RWPE2 (cell line): ENCODE results near the gene CCRL2.
A peak's percentile ranks its signal among the peaks of the same experiment; 100 is the strongest.

Experiments used
- ATAC-seq: fragments of 200-7000 bp; cut with Tn5 transposase; 3 replicates; pipeline ENCODE4 v1.9.1; 2021; ENCODE audit warnings: low read depth
- DNase-seq: peaks from one replicate; pipeline ENCODE4 v3.0.0-alpha.2; 2020; ENCODE audit warnings: low spot score
- H3K27ac ChIP-seq: fragments of 450-650 bp; 2 replicates; pipeline ENCODE4 v1.5.1; 2017; ENCODE audit warnings: mild to moderate bottlenecking; ENCODE audit not compliant: poor library complexity, severe bottlenecking
- H3K27me3 ChIP-seq: fragments of 250-450 bp; sonication (Bioruptor Pico); 2 replicates; pipeline ENCODE4 v1.5.1; 2021; ENCODE audit warnings: mild to moderate bottlenecking, moderate library complexity; ENCODE audit not compliant: insufficient read depth, poor library complexity, severe bottlenecking
- H3K36me3 ChIP-seq: fragments of 250-450 bp; sonication (Bioruptor Pico); 2 replicates; pipeline ENCODE4 v1.5.1; 2020; ENCODE audit warnings: low read depth, mild to moderate bottlenecking, moderate library complexity
- H3K4me1 ChIP-seq: fragments of 250-450 bp; sonication (Bioruptor Pico); 2 replicates; pipeline ENCODE4 v1.5.1; 2021; ENCODE audit warnings: mild to moderate bottlenecking, moderate library complexity; ENCODE audit not compliant: insufficient read depth, poor library complexity, severe bottlenecking
- H3K4me3 ChIP-seq: fragments of 250-450 bp; sonication (Bioruptor Pico); 2 replicates; pipeline ENCODE4 v1.5.1; 2021; ENCODE audit warnings: mild to moderate bottlenecking, moderate library complexity; ENCODE audit not compliant: severe bottlenecking
- H3K9me3 ChIP-seq: fragments of 250-450 bp; sonication (Bioruptor Pico); 2 replicates; pipeline ENCODE4 v1.5.1; 2021; ENCODE audit warnings: mild to moderate bottlenecking, moderate library complexity; ENCODE audit not compliant: severe bottlenecking
- TF ChIP-seq, protein P1 (sequence below): fragments of 450-650 bp; IDR thresholded peaks from one replicate; pipeline ENCODE4 v1.5.1; 2017; ENCODE audit warnings: mild to moderate bottlenecking, moderate library complexity; ENCODE audit not compliant: poor library complexity, severe bottlenecking

Gene CCRL2

DNA sequence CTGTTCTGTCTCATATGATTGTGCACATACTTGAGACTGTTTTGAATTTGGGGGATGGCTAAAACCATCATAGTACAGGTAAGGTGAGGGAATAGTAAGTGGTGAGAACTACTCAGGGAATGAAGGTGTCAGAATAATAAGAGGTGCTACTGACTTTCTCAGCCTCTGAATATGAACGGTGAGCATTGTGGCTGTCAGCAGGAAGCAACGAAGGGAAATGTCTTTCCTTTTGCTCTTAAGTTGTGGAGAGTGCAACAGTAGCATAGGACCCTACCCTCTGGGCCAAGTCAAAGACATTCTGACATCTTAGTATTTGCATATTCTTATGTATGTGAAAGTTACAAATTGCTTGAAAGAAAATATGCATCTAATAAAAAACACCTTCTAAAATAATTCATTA, 31.2 kb upstream of the CCRL2 start:
- no peak overlapping the region for H3K4me3 ChIP-seq
- ATAC-seq (no peak), DNase-seq (no peak)
- TF ChIP-seq, protein P1, sequence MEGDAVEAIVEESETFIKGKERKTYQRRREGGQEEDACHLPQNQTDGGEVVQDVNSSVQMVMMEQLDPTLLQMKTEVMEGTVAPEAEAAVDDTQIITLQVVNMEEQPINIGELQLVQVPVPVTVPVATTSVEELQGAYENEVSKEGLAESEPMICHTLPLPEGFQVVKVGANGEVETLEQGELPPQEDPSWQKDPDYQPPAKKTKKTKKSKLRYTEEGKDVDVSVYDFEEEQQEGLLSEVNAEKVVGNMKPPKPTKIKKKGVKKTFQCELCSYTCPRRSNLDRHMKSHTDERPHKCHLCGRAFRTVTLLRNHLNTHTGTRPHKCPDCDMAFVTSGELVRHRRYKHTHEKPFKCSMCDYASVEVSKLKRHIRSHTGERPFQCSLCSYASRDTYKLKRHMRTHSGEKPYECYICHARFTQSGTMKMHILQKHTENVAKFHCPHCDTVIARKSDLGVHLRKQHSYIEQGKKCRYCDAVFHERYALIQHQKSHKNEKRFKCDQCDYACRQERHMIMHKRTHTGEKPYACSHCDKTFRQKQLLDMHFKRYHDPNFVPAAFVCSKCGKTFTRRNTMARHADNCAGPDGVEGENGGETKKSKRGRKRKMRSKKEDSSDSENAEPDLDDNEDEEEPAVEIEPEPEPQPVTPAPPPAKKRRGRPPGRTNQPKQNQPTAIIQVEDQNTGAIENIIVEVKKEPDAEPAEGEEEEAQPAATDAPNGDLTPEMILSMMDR, result no peak
- H3K4me1 ChIP-seq, result no peaks in the 10 kb centered on the region
- H3K9me3 ChIP-seq, result no peaks in the 10 kb centered on the region
- no peak overlapping the region for H3K27ac ChIP-seq
- peaks cover 13% of the 10 kb centered on the region for H3K27me3 ChIP-seq
- H3K36me3 ChIP-seq, result no peaks in the 10 kb centered on the region

DNA sequence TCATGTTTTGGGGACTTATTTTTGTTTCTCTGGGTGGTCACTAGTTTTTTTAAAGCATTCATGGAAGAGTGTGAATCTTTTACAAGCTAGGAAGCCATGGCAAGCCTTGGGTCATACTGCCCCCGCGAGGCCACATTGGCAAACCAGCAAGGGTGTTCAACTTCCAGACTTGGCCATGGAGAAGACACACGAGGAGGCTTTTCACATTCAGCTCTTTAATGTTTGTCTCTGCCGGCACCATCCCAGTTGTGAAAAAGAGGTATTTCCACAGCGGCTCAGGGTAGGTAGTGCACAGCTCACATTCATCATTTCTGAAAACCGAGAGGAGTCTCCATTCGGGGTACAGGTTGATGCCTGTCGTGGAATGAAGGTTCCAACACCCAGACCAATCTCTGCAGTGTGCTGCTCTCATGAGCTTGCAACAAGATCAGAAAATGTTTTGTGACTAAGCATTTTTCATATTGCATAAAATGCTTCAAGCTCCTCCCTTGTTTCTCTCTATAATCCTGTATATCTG, 28.6 kb upstream of the CCRL2 start:
- H3K4me1 ChIP-seq, result no peaks in the 10 kb centered on the region
- H3K9me3 ChIP-seq, result no peaks in the 10 kb centered on the region
- H3K36me3 ChIP-seq, result no peaks in the 10 kb centered on the region
- peak; percentile 77 for ATAC-seq
- H3K4me3 ChIP-seq, result no peak overlapping the region
- TF ChIP-seq, protein P1, result peak; percentile 88
- no peak for DNase-seq
- H3K27me3 ChIP-seq, result peaks cover 12% of the 10 kb centered on the region
- H3K27ac ChIP-seq, result no peak overlapping the region

DNA sequence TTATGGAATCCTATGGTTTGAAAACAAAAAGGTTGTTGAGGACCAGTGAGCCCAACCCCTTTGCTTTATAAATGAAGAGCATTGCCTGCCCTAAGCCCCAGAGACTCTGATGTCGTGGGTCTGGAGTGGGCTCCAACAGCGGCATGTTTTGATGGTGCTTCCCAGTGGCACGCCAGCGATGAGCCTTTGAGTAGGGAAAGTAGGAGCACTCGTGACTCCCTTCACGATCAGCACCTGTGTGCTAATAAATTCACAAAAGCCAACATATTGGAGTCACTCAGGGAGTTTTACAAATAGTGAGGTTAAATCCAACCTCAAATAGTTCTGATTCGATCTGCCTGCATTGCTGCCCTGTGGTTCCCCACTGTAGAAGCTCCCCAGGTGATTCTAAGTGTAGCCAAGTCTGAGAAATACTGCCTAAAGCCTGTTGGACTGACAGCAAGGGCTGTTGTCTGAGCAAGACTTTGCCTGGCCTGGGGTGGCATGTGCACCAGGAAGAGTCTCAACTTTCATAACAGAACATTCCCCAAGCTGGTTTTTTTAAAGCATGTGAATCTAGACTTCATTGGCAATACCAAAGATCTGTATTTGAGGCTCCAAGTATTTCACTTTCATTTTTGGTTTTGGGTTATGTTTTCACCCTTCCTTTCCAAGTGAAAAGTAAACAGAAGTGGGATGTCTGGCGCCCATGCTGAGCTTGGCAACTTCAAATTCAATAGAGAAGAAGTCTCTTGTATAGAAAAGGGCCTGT, 26.4 kb upstream of the CCRL2 start:
- TF ChIP-seq, protein P1, result no peak
- Histone ChIP-seq H3K4me3 (no peak overlapping the region), H3K9me3 (no peaks in the 10 kb centered on the region), H3K27ac (no peak overlapping the region), H3K27me3 (no peaks in the 10 kb centered on the region), H3K36me3 (no peaks in the 10 kb centered on the region), H3K4me1 (no peaks in the 10 kb centered on the region)
- ATAC-seq (peak; percentile 29; the same call in 1 of the 3 replicates), DNase-seq (no peak)

DNA sequence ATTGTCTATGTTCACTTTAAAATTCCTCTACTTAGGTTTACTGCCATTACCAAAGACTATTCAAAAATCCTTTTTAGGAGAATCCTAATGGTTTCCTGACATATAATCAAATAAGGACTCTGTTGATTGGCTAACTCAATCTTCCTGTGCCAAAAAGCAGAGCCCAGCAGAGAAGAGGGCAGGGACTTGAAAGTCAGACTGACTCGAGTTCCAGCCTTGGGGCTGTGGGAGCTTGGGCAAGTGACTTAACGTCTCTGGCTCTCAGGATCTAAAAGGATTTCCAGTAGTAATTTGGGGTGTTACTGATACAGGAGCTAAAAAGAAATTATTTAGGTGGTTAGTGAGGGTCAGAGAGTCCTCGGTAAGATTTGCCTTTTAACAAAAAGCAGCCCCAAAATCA, 25.4 kb upstream of the CCRL2 start:
- no peak overlapping the region for H3K4me3 ChIP-seq
- peaks cover 3% of the 10 kb centered on the region for H3K4me1 ChIP-seq
- H3K9me3 ChIP-seq, result no peaks in the 10 kb centered on the region
- H3K27ac ChIP-seq, result no peak overlapping the region
- DNase-seq (no peak), ATAC-seq (no peak)
- TF ChIP-seq, protein P1, result no peak
- no peaks in the 10 kb centered on the region for H3K27me3 ChIP-seq
- no peaks in the 10 kb centered on the region for H3K36me3 ChIP-seq
